ENCODE data around the gene ITSN1. TPM values are rescaled to one million over a fixed set of nuclear protein-coding genes. Genes with fewer than 3 reads are reported as not detected.

ITSN1 gene
- total and polyA plus RNA-seq, 2 of the 13 experiments (the other 11 are each of a cell fraction or from before 2014, with no cell fraction given) = 26.1 to 33.8 TPM

- H3K27ac ChIP-seq (ENCODE audit: extremely low read length, insufficient read depth, low read length) = no peak overlapping the region
- intact Hi-C loops (cut with micrococcal nuclease; ENCODE audit: unreplicated experiment) (no loop called here), in situ Hi-C loops (cut with HindIII; ENCODE audit: extremely low pct_ligation_motif_present, low pct_unique_long_range_greater_than_20kb) (no loop called here)
- H2AFZ ChIP-seq (ENCODE audit: low read length) = no peak overlapping the region
- CTCF ChIA-PET (ENCODE audit: low intra/inter-chr PET ratio, low total read pairs) = no interaction called here
- H3K36me3 ChIP-seq (replicated peaks in 1 of 2; ENCODE audit: control insufficient read depth in 1 of 2, insufficient read depth in 2 of 2, low read length in 2 of 2) = peaks cover 0 to 12% of the 10 kb centered on the region in 2 experiments; a peak in 4 of 5 replicates
- H3K9ac ChIP-seq (ENCODE audit: insufficient read depth, low read depth, low read length) = no peak overlapping the region
- no peak for DNase-seq (ENCODE audit: low spot score)
- peaks cover 5% of the 10 kb centered on the region; the same call in 1 of the 2 replicates for H3K9me3 ChIP-seq (ENCODE audit: low read length)
- H4K20me1 ChIP-seq (ENCODE audit: insufficient read depth, low read length) = no peaks in the 10 kb centered on the region
- no peak for TF ChIP-seq CREB3 (CRISPR knock-in tag; IDR thresholded peaks at IDR 0.05)
- no peak for TF ChIP-seq PBX3 (CRISPR knock-in tag; IDR thresholded peaks at IDR 0.05; ENCODE audit: borderline replicate concordance)
- FAIRE-seq = no peak
- no peaks in the 10 kb centered on the region for H3K79me2 ChIP-seq (ENCODE audit: insufficient read depth, low read length)
- H3K4me3 ChIP-seq (replicated peaks in 1 of 3; ENCODE audit: insufficient read depth in 1 of 3, low read depth in 2 of 3, low read length in 3 of 3) = no peak overlapping the region
- WGBS (ENCODE audit: low lambda C conversion rate) = 94% methylated on average over 2 of the region's 2 CpGs
- POLR2A ChIA-PET = no interaction called here
- no peaks in the 10 kb centered on the region for H3K4me1 ChIP-seq (ENCODE audit: insufficient read depth, low read length)
- no peak overlapping the region for H3K4me2 ChIP-seq (ENCODE audit: low read depth, low read length)
- H3K27me3 ChIP-seq (ENCODE audit: control insufficient read depth in 1 of 2, insufficient read depth in 2 of 2, low read length in 2 of 2) = no peaks in the 10 kb centered on the region
- BruUV-seq (replicated peaks) = no TSS peak
- no peak for ATAC-seq
These were observed 141.1 kb downstream of the ITSN1 start for GRCh38 chr21:33783187-33783979.

GRCh38 chr21:33787431-33787830, 145.1 kb downstream of the ITSN1 start:
- H3K27ac ChIP-seq (ENCODE audit: extremely low read length, insufficient read depth, low read length) = no peak overlapping the region
- TF ChIP-seq ZNF121 (CRISPR knock-in tag; IDR thresholded peaks at IDR 0.05) (no peak), NPAS2 (CRISPR knock-in tag; IDR thresholded peaks at IDR 0.05; ENCODE audit: borderline replicate concordance) (no peak), ZNF230 (CRISPR knock-in tag; IDR thresholded peaks at IDR 0.05) (no peak), PITX1 (CRISPR knock-in tag; IDR thresholded peaks at IDR 0.05) (no peak), ZNF513 (CRISPR knock-in tag; conservative IDR thresholded peaks at IDR 0.05) (no peak), NFKB2 (CRISPR knock-in tag; IDR thresholded peaks at IDR 0.05; ENCODE audit: borderline replicate concordance) (no peak), ZNF251 (CRISPR knock-in tag; IDR thresholded peaks at IDR 0.05) (no peak), TBP (CRISPR knock-in tag; IDR thresholded peaks at IDR 0.05) (no peak), ZNF766 (CRISPR knock-in tag; IDR thresholded peaks at IDR 0.05; ENCODE audit: borderline replicate concordance) (no peak), MEIS2 (CRISPR knock-in tag; IDR thresholded peaks at IDR 0.05) (no peak), ZNF788 (CRISPR knock-in tag; IDR thresholded peaks at IDR 0.05; ENCODE audit: borderline replicate concordance) (no peak), ZBTB20 (CRISPR knock-in tag; IDR thresholded peaks at IDR 0.05; ENCODE audit: borderline replicate concordance, low read depth) (no peak)

More at GRCh38 chr21:33787431-33787830, 145.1 kb downstream of the ITSN1 start:
- Histone ChIP-seq H3K4me3 (replicated peaks in 1 of 3; ENCODE audit: insufficient read depth in 1 of 3, low read depth in 2 of 3, low read length in 3 of 3) (no peak overlapping the region), H3K79me2 (ENCODE audit: insufficient read depth, low read length) (no peaks in the 10 kb centered on the region), H2AFZ (ENCODE audit: low read length) (no peak overlapping the region), H4K20me1 (ENCODE audit: insufficient read depth, low read length) (no peaks in the 10 kb centered on the region), H3K4me2 (ENCODE audit: low read depth, low read length) (no peak overlapping the region), H3K9ac (ENCODE audit: insufficient read depth, low read depth, low read length) (no peak overlapping the region), H3K27me3 (ENCODE audit: control insufficient read depth in 1 of 2, insufficient read depth in 2 of 2, low read length in 2 of 2) (no peaks in the 10 kb centered on the region), H3K4me1 (ENCODE audit: insufficient read depth, low read length) (no peaks in the 10 kb centered on the region), H3K9me3 (ENCODE audit: low read length) (no peaks in the 10 kb centered on the region), H3K36me3 (replicated peaks in 1 of 2; ENCODE audit: control insufficient read depth in 1 of 2, insufficient read depth in 2 of 2, low read length in 2 of 2) (peaks cover 0 to 2% of the 10 kb centered on the region in 2 experiments; a peak in 1 of 5 replicates)
- no peak for ATAC-seq
- POLR2A ChIA-PET = no interaction called here
- WGBS (ENCODE audit: low lambda C conversion rate) = 89% methylated on average over 2 of the region's 2 CpGs
- CTCF ChIA-PET (ENCODE audit: low intra/inter-chr PET ratio, low total read pairs) = no interaction called here
- FAIRE-seq = no peak
- intact Hi-C loops (cut with micrococcal nuclease; ENCODE audit: unreplicated experiment) (no loop called here), in situ Hi-C loops (cut with HindIII; ENCODE audit: extremely low pct_ligation_motif_present, low pct_unique_long_range_greater_than_20kb) (no loop called here)
- BruUV-seq (replicated peaks) = no TSS peak
- DNase-seq (ENCODE audit: low spot score) = no peak
